Measurements from ENCODE around the gene LHCGR.
"Not testable (repeated sequence)": the region's sequence is repeated elsewhere in the genome, so short reads cannot be mapped to it uniquely, and the experiment has no call there.

The LHCGR gene

DNA sequence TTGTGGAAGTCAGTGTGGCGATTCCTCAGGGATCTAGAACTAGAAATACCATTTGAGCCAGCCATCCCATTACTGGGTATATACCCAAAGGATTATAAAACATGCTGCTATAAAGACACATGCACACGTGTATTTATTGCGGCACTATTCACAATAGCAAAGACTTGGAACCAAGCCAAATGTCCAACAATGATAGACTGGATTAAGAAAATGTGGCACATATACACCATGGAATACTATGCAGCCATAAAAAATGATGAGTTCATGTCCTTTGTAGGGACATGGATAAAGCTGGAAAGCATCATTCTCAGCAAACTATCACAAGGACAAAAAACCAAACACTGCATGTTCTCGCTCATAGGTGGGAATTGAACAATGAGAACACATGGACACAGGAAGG lies 16.3 kb downstream of the LHCGR start:
- DNase-seq: not testable (repeated sequence)

DNA sequence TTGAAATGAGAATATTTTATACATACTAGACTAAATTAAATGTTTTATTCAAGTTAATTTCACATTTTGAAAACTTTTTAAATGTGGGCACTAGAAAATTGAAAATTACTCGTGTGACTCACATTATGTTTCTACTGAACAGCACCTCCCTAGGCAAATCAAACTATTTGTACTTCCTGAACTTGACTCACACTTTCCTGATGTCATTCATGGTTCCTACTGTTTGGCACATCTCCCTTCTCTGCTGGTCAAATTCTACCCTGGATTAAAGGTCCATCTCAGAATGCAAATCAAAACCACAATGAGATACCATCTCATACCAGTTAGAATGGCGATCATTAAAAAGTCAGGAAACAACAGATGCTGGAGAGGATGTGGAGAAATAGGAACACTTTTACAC lies 16.7 kb downstream of the LHCGR start:
- peak in 1 of 2 experiments; percentile 17 for DNase-seq

DNA sequence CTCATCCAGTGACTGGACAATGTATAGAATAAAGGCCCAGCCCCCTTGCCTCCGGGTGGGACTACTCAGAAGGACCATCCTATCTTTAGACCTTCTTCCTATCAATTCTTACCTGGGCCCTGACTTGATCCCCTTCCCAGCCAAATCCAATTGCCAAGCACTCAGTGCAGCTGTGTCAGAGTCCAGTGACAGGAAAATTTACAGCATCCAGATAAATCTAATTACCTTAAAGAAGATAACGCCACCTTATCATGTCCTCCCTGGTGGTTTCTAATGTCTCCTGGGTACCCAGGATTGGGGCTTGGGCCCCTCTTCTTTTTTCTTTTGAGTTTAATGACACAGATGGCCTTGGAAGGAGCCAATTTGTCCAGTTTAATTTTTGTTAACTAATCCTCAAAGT lies 19.3 kb downstream of the LHCGR start:
- no peak for DNase-seq

DNA sequence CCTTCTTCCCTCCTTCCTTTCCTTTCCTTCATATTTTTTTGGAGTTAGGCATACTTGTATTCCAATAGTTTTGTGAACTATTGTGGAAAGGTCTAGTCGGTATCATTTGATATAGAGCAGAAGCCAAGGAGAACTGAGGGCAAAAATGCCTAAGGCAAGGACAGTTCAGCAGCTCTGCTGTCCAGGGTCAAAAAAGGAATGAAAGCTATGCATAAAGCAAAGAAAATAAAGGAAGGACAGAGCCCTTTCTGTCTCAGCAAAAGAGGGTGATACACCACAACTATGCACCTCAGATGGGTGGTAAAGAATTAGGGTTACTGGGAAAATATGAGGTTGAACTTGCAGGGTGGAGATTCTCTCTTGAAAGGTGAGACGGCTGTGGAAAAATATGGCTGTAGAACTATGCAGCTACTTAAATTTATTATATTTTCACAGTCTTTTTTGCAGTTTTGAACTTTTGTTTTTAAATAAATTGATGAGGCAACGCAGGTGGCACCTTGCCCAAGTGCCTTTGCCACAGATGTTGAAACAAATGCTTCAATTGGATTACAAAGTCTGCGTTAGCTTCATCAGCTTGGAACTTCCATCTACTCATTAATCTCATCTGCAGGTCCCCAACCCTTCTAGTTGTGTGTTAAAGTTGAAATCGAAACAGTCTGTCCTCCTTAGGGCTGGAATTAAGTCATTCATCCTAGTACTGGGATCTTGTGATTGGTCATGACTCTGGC lies 20.8 kb downstream of the LHCGR start:
- no peak for DNase-seq

DNA sequence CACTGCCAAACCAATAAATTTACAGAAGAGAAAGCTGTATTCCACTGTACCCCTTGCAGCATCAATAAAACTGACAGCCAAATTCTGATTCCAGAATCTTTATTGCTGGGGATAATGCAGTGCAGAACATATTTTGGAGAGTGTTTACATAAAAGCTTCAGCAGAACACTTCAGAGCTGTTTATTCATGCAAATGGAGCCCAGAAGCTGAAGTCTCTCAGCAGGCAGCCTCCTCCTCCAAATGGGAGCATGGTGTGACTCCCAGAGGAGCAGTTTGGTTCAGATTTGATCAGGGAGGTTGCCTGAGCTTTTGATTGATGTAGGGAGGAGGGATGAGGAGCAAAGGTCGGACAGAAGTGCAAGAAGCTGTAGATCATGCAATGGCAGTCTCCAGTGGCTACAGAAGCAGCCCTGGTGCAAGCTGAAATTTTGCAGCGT lies 22.4 kb downstream of the LHCGR start:
- DNase-seq: peak; percentile 89 to 92

DNA sequence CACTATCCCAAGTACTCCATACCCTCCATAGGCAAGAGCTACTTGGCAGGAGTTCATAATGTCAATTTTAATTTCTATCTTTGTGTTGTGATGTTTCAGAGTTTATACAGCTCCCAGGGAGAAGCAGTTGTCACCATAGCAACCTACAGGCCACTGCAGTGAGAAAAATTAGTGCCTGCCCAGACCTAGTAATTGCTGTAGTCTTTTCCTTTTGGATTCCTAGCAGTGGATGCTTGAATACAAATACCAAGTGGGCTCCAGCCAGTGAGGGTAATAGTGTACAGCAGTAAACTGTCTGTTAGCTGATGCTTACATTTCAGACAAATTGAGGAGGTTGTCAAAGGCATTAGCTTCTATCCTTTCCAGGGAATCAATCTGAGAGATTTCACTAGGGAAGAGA lies 26.7 kb downstream of the LHCGR start:
- no peak for DNase-seq

DNA sequence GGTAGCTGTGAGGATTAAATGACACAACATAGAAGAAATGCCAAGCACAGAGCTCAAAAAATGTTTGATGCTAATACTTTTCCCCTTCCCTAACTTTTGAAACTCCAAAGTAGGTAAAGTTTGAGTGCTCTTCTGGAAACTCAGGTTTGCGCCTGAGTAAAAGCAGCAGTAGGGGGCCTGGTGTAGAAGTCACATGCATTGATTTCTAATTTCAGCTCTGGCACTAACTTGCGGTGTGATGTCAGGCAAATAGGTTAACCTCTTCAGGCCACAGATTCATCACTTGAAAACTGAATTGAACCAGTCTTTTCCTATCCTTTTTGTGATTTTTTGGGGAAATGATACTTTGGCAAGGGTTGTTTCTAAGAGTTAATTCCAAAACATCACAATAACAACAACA lies 27.2 kb downstream of the LHCGR start:
- DNase-seq: no peak

DNA sequence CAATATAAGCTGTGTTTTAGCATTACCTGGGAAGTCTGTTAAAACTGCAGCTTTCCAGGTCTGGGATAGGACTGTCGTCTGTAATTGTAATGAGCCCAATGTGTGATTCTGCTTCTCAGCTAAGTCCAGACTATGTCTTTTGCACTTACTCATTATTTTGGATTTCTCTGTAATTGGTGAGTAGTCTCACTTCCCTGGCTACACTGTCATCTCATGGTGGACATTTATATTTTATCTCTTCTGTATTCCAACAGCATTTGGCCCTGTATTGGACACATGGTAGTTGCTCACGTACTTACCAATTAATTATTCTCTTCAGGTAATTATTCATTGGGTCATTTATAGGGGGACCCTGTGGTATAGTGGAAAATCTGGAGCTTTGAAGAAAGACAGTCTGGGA lies 28.0 kb downstream of the LHCGR start:
- no peak for DNase-seq

DNA sequence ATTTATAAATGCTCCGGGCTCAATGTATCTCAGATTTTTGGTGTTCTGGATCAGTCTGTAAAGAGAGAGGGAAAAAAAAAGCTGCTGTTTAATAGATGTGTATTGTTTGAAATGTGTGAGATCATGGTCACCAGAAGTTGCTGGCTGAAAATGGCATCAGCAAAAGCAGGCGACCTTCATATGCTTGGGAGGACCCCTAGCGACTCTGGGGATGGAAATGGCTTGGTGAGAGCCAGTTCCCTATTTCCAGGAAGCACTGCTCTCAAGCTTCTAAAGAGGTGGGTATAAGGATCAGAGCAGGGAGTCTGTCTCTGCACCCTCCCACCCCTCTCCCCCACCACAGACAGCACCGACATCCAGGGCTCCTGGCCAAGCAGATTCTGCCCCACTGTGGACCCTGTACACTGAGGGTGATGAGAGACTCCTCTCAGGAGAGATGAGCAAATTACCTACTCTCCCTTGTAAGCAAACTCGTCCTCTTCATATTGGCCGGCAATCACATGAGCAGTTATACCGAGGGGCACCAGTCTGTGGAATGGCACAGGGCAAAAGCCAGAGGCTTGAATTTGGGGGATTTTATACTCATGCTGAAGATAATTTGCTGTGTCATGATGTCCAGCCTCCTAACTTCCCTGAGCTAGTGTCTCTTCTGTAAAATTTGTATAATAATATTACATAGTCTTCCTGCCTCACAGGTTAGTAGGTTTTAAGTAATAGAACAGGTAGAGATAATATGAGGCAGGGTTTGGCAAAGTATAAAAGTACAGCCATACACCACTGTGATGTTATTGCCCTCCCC lies 29.6 kb downstream of the LHCGR start:
- no peak for DNase-seq

DNA sequence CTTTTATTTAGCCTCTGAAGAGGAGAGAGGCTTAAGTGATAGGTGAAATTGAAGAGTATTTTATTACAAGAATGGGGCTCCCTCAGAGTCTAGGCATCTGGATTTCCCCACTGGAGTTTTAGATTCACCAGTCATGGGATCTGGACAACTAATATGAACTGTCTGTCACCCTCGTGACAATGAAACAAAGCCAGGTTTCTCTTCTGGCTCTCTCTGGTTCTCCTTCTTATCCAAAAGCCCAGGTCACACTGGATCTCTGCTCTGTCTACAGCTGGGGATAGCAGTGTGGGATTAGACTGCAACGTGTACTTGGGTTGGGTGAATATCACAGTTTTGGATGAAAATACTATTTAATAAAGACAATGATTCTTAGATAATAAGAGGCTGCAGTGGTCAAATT lies 31.2 kb downstream of the LHCGR start:
- no peak for DNase-seq

DNA sequence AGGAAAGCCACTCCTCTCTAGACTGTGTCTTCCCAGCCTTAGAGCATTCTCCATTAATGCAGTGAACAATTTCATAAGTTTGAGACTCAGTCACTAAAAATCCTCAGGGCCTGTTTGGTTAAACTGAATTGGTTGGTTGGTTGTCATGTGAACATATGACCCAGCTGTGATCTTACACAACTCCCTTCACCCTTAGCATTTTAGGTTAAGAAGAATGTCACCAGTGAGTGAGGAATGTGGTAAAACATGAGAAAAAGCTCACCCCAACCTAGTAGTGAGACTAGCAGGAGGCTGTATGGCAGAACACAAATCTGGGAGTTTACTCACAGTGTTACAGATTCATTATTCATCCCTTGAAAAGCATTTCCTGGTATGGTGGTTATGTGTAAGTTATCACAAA lies 32.4 kb downstream of the LHCGR start:
- no peak for DNase-seq

DNA sequence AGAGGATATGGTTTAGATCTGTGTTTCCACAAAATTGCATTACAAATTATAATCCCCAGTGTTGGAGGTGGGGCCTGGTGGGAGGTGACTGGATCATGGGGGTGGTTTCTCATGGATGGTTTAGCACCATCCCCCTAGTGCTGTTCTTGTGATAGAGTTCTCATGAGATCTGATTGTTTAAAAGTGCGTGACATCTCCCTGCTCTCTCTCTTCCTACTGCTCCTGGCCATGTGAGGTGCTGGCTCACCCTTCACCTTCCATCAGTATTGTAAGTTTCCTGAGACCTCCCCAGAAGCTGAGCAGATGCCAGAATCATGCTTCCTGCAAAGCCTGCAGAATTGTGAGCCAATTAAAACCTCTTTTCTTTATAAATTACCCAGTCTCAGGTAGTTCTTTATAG lies 33.1 kb downstream of the LHCGR start:
- no peak for DNase-seq

DNA sequence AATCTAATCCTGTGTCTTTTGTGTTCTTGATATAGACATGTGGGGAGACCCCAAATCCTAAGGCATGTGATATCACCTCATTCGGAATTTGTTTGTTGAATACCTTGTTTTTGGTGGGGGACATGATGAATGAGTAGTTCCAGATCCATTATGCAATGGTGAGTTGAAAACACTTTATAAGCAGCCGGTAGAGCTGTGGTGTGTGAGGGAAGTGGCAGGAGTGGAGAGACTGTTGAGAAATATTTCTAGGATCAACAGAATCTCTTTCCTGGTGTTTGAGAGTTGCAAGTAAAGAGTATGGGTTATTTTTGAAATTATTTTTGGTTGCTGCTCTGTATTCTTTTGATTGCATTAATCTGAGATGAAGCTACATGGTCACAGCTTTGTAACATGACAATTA lies 34.4 kb downstream of the LHCGR start:
- DNase-seq: no peak

DNA sequence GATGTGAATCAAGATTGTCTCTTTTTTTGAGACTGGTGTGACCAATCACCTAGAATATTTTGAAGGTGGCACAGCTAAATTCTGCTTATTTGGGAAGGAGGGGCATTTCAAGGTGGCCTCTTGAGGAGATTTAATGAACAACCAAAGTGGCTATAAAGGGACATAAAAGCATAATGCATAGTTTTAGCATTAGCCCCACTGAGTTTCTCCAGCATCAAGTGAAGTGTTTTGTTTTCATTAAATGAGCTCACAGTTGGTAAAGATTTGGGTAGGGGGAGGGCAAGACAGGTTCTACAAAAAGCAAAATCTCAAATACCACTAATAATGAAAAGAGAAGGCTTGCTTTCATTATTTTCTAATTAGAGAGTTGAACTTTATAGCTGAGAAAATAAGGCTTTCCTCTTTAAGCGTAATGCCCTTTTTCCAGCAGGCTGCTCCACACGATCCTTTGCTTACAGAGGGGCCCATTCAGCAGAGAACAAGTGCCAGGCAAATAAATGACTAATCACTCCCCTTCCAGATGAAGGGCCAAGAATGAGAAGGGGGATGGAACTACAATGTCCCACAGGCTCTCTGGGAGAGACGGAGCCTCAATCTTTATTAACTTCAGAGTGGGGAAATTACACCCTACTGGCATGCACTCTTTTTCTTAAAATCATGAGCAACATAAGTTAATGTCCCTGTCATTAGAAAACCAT lies 35.9 kb downstream of the LHCGR start:
- DNase-seq: no peak

DNA sequence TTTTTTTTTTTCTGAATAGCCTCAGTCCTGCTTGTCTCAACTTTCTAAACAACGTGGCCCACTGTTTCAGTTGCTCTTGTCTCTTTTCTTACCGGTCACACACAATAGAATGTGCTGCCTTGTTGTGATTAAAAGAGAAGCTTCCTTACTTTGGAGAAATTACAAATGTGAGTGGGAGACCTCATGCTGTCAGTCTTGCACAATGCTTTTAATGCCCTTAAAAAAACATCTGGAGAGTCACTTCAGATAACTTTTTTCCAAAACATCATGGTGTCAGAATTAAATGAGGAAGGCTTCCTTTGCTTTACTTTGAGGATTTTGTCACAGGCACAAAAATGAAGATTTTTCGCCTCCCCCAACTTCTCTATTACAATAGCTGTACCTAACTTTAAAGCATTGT lies 37.7 kb downstream of the LHCGR start:
- DNase-seq: no peak

DNA sequence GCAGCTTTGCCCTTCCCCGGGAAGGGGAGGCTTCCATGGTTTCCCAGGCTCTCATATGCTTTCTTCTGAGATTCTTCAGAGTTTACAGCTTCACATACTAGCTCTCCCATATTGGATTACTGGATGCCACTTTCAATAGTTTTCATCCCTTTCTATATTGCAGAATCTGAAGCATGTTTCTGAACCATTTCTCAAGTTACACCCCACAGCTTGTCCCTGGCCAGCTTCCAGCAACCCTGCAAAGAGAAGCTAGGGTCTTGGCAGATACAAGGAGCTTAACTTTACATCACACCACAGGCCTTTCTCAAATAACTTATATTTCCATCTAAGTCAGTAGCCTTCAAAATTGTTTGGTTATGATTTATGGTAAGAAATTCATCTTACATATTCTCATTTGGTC lies 39.6 kb downstream of the LHCGR start:
- no peak for DNase-seq

DNA sequence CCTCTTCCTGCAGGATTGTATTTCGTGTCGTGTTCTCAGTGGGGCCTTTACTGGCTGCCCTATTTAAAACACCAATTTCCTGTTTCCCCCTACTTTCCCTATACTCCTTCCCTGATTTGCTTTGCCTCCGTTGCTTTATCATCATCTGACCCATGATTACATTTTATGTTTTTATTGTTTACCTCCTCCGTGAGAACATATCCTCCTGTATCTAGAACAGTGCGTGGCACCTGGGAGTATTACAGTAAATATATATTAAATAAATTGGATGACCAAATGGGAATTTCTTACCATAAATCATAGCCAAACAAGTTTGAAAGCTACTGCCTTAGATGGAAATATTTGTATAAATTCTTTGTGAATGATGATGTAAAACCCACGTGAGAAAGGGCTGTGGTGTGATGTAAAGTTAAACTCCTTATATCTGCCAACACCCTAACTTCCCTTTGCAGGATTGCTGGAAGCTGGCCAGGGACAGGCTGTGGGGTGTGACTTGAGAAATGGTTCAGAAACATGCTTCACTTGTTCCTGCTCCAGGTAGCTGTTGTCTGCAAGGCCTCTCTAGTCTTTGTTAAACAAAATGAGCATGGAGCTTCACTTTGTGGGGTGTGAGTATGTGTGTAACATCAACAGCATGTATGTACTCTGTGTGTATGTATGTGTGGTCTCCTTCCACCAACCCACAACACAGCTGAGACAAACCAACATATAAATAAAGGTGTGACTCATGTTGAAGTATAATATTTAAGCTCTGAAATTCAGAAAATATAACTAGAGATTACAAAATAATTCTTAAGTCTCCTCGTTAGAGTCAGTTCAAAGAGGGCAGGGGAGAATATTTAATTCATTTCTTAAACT lies 40.3 kb downstream of the LHCGR start:
- no peak for DNase-seq

DNA sequence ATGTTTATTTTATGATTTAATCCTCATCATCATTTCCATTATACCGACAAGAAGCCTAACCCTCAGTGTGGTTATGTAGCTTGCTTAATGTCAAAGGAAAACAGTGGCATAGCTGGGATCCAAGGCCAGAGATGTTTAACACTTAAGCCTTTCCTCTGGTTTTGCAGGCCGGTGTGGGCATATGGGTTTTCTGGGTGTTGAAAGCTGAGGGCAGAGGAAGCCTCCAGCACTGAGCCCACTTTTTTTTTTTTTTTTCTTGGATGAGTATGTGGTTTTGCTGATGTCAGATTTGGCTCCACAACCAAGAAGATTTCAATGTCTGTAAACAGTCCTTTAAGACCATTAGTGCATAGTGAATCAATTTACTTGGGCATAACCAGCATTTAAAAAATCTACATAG lies 41.3 kb downstream of the LHCGR start:
- no peak for DNase-seq

DNA sequence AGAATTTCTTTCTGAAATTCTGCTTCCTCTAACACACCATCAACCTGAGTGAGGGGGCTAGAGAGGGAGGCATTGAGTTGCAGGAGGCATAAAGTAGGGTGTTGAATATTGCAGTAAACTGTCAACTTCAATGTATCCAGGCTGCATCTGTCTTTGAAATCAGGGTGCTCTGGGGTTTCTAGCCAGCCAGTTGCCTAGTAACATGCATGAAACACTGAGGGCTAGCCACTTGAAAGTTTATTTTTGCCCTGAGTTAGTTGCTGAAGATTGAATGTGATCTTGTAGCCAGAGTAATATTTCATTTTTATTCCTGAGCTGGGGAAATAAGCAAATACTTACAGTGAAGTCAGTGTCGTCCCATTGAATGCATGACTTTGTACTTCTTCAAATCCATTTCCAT lies 41.9 kb downstream of the LHCGR start:
- no peak for DNase-seq

DNA sequence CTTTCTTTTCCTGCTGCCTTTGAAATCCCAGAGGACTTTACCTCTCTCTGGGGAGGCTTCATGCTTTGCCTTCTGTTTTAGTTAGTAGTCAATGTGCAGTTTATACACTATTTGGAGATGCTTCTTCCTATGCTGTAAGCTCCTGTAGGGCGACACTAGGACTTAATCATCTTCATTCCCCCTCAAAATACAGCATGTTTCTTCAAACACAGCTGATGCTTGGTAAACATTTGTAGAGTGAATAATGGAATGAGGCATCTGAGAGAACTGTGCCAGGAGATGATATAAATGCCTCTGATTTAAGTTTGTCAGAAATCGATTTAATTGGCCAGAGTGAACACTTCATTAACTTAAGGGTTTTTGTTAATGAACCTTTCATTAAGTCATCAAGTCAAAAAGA lies 43.4 kb downstream of the LHCGR start:
- no peak for DNase-seq

DNA sequence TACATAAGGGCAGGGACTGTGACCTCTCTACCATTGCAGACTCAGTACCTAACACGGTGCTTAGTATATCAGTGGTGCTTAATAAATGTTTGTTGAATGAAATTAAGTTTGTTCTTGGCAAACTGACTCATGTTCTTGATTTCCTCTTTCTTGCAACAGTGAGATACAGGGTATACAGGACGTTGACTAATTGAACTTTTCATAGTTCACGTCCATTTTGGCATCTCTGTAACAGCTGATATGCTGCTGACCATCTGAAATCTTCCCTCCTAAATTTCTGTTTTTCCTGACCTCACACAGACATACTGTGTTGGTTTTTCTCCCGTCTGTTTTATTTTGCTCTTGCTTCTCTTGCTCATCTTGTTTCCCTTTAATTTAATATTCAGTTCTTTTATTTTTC lies 44.2 kb downstream of the LHCGR start:
- no peak for DNase-seq

DNA sequence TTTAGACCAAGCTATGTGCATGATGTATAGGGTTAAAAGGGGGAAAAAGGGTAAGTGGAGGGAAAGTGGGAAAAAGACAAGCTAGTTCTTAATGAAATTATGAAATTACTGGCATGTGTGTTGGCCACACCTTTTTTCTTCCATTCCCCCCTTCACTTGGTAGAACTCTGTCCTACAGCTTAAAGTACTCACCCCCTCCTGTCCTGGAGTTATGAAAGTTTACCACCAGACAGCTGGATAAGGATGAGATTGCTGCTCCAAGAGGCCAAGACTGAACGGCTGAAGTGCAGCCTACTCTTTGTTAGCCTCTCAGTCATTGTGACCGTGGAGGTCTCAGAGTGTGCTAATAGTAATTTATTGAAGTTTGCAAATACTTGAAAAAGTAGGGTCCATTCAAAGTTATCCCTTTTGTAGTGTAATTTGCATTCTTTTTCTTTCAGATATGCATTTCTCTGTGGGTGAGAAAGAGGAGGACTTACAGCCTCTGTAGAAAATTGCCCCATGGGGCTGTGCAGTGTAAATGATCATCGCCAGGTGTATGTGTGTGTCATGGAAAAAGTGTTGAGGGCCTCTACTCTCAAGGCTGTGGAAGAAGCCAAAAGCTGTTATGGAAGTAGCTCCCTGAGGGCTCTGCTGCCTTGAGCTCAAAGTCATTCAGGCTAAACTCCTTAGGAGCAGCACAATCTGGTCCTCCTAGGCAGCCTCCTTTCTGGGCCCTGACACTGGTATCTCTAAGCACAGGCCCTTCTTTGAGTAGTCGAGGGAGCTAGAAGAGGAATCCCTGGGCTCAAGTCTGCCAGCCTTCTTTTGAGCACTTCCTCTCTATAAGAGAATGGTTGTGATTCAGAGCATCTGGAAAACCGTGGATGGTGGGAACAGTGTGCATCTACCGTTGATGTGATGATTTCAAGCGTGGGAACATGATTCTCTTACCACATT lies 46.2 kb downstream of the LHCGR start:
- DNase-seq: no peak
